Measurements from ENCODE around the gene CIROP. TPM values are rescaled to one million over a fixed set of nuclear protein-coding genes. Genes with fewer than 3 reads are reported as not detected.
A peak's percentile ranks its signal among the peaks of the same experiment; 100 is the strongest.

Gene CIROP
- total and polyA plus RNA-seq, 9 of the 15 experiments (the other 6 are each of a cell fraction or from before 2014, with no cell fraction given), result not detected

GRCh38 chr14:23145794-23146350 lies 41.1 kb upstream of the CIROP start (continued):
- no peak for TF ChIP-seq FOXO4 (CRISPR knock-in tag; IDR thresholded peaks at IDR 0.05)
- no peak for TF ChIP-seq E2F3 (CRISPR knock-in tag; IDR thresholded peaks at IDR 0.05)
- no peak for TF ChIP-seq ZKSCAN8 (CRISPR knock-in tag; IDR thresholded peaks at IDR 0.05)
- 0 out of 2 replicates have a peak, but pooled peaks have one; percentile 22 for TF ChIP-seq GABPB1 (CRISPR knock-in tag; IDR thresholded peaks at IDR 0.05)
- TF ChIP-seq, protein P1, sequence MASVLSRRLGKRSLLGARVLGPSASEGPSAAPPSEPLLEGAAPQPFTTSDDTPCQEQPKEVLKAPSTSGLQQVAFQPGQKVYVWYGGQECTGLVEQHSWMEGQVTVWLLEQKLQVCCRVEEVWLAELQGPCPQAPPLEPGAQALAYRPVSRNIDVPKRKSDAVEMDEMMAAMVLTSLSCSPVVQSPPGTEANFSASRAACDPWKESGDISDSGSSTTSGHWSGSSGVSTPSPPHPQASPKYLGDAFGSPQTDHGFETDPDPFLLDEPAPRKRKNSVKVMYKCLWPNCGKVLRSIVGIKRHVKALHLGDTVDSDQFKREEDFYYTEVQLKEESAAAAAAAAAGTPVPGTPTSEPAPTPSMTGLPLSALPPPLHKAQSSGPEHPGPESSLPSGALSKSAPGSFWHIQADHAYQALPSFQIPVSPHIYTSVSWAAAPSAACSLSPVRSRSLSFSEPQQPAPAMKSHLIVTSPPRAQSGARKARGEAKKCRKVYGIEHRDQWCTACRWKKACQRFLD (CRISPR knock-in tag; IDR thresholded peaks at IDR 0.05), result no peak
- no peak for TF ChIP-seq IRF1 (CRISPR knock-in tag; IDR thresholded peaks at IDR 0.05; ENCODE audit: borderline replicate concordance)
- TF ChIP-seq TGIF2 (CRISPR knock-in tag; IDR thresholded peaks at IDR 0.05), result no peak
- peak; percentile 39 for TF ChIP-seq ZNF644 (tag; IDR thresholded peaks at IDR 0.05; ENCODE audit: low read depth)
- TF ChIP-seq FOXA3 (CRISPR knock-in tag; conservative IDR thresholded peaks at IDR 0.05 in 1 of 2, IDR thresholded peaks at IDR 0.05 in 1 of 2), result no peak
- TF ChIP-seq PCBP2 (IDR thresholded peaks at IDR 0.05; ENCODE audit: low read depth, low read length, poor library complexity, severe bottlenecking), result no peak
- TF ChIP-seq ATF3 (IDR thresholded peaks at IDR 0.05), result peak; percentile 66
- no peak for TF ChIP-seq ATF3 (CRISPR knock-in tag; conservative IDR thresholded peaks at IDR 0.05)
- no peak for TF ChIP-seq FOXK1 (CRISPR knock-in tag; IDR thresholded peaks at IDR 0.05; ENCODE audit: borderline replicate concordance)
- TF ChIP-seq ADNP (tag; IDR thresholded peaks at IDR 0.05), result no peak
- no peak for TF ChIP-seq PHTF2 (CRISPR knock-in tag; IDR thresholded peaks at IDR 0.05)
- no peak for TF ChIP-seq EP400 (IDR thresholded peaks at IDR 0.05)
- no peak for TF ChIP-seq NKRF (IDR thresholded peaks at IDR 0.05; ENCODE audit: borderline replicate concordance)
- no peak for TF ChIP-seq NFXL1 (CRISPR knock-in tag; IDR thresholded peaks at IDR 0.05)
- TF ChIP-seq NUFIP1 (IDR thresholded peaks at IDR 0.05; ENCODE audit: partially characterized antibody), result no peak
- no peak for TF ChIP-seq SMARCC2 (IDR thresholded peaks at IDR 0.05; ENCODE audit: low read depth)

Measured in K562 (cell line).